HG02885 (cell line): ENCODE data around the gene DCLK3.

Source experiments
- ATAC-seq: cut with Tn5 transposase; IDR thresholded peaks from one replicate; pipeline ENCODE4 v1.9.1; 2021; ENCODE audit warnings: mild to moderate bottlenecking; ENCODE audit not compliant: unreplicated experiment, poor library complexity

DCLK3 gene

GRCh38 chr3:36769926-36770325 lies 5.6 kb upstream of the DCLK3 start:
- ATAC-seq: no peak

- no peak for ATAC-seq
Measured at GRCh38 chr3:36765104-36765503, 751 bp upstream of the DCLK3 start.

- ATAC-seq: no peak
Measured at GRCh38 chr3:36764704-36765038, 318 bp upstream of the DCLK3 start.

GRCh38 chr3:36762918-36763849 lies 1.2 kb downstream of the DCLK3 start:
- ATAC-seq: no peak

- no peak for ATAC-seq
Measured at GRCh38 chr3:36761779-36762178, 2.6 kb downstream of the DCLK3 start.

- ATAC-seq: no peak
Measured at GRCh38 chr3:36756269-36756668, 8.1 kb downstream of the DCLK3 start.

GRCh38 chr3:36751326-36751725 lies 13.0 kb downstream of the DCLK3 start:
- ATAC-seq: no peak

GRCh38 chr3:36750737-36751136 lies 13.6 kb downstream of the DCLK3 start:
- ATAC-seq: no peak

GRCh38 chr3:36744763-36745162 lies 19.6 kb downstream of the DCLK3 start:
- ATAC-seq: no peak

GRCh38 chr3:36743826-36744225 lies 20.5 kb downstream of the DCLK3 start:
- no peak for ATAC-seq

GRCh38 chr3:36741285-36741684 lies 23.1 kb downstream of the DCLK3 start:
- no peak for ATAC-seq

GRCh38 chr3:36740787-36741186 lies 23.6 kb downstream of the DCLK3 start:
- no peak for ATAC-seq

GRCh38 chr3:36738702-36739101 lies 25.7 kb downstream of the DCLK3 start:
- no peak for ATAC-seq

- ATAC-seq: no peak
Measured at GRCh38 chr3:36736301-36736700, 28.1 kb downstream of the DCLK3 start.

- no peak for ATAC-seq
Measured at GRCh38 chr3:36734742-36735141, 29.6 kb downstream of the DCLK3 start.

GRCh38 chr3:36733723-36734122 lies 30.6 kb downstream of the DCLK3 start:
- no peak for ATAC-seq

GRCh38 chr3:36733162-36733696 lies 31.1 kb downstream of the DCLK3 start:
- no peak for ATAC-seq

GRCh38 chr3:36730966-36731365 lies 33.4 kb downstream of the DCLK3 start:
- no peak for ATAC-seq

- no peak for ATAC-seq
Measured at GRCh38 chr3:36729204-36730056, 34.9 kb downstream of the DCLK3 start.

GRCh38 chr3:36714343-36715086 lies 49.8 kb downstream of the DCLK3 start:
- no peak for ATAC-seq
